GM21390 (cell line): Measurements from ENCODE around the gene IMP3.
A peak's percentile ranks its signal among the peaks of the same experiment; 100 is the strongest.

ENCODE experiments used
- ATAC-seq: cut with Tn5 transposase; IDR thresholded peaks from one replicate; pipeline ENCODE4 v1.9.1; 2021; ENCODE audit not compliant: unreplicated experiment

IMP3 gene

DNA sequence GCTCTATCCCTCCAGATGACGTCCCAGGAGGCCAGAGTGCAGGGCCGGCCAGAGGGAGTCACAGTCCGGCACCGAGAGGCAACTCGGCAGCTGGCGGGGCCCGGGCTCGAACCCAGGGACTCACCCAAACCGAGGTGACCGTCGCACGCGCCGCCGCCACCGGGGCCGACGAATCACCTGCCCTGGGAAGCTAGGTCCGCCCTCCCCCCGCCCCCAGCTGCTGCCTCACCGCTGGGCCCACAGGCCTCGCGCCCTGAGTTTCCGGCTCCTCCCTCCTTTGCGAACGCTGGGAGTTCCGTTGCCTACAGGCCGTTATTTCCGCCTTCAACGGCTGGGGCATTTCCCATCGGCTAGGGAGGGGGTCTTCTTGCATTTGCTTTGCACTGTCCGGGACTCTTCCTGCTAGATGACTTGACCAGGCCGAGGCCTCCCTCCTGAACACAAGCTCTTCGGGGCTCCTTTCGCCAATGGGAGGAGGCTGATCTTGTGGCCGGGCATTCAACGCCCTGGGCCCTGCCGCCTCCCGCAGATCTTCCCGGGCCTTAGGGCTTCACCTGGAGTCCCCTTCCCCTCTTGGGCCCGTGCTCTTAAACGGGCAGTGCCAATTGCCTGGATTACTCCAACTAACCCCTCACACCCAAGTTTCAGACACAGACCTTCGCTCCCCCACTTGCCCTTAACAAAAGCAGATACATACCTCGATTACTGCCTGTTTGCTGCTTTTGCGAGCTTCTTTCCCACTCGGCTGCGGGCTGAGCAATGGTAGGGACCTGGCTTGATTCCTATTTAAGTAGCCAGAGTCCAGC, 14.3 kb downstream of the IMP3 start, which contains the start of gene SNUPN:
Gene SNUPN (minus strand): TSS at position 184 of the 806 bp plus-strand sequence. CDS start 4,674 bp downstream, outside the sequence.
- ATAC-seq, result peak; percentile 81

DNA sequence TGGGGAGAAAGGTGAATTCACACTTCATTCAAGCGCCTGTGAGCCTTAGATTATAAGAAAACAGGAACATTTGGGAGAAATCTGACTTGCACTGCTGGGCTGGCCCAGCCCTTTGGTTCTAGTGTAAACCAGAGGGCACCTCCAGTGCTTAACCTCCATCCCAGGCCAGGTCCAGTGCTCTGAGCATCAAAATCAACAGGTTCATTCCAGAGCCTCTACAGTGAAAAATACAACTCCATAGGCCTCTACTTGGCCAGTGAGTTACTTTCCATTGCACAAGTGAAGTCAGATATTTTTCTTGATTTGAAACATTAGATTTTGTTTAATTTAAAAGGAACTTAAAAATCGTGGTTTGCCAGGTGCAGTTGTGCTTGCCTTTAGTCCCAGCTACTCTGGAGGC, 17.5 kb downstream of the IMP3 start:
- no peak for ATAC-seq

DNA sequence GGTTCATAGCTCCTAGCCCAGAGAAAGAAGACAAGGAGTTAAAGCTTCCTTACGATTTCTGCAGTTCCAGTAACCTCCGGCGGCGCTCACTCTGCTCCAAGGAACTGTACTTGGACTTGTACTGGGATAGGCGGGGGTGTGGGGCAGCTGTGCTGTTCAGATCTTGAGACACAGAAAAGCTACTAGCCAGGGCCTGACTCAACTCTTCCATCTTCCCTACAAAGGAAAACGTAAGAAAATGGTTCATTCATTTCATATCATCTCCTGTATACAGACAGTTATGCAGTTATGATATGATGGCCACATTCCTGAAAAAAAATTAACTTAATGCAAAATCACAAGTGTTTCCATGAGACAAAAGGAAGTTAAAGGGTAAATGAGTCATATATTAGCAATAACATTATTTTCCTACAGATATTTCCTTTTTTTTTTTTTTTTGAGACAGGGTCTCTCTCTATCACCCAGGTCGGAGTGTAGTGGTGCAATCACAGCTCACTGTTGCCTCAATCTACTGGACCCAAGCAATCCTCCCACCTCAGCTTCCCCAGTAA, 19.1 kb downstream of the IMP3 start:
- ATAC-seq, result no peak

DNA sequence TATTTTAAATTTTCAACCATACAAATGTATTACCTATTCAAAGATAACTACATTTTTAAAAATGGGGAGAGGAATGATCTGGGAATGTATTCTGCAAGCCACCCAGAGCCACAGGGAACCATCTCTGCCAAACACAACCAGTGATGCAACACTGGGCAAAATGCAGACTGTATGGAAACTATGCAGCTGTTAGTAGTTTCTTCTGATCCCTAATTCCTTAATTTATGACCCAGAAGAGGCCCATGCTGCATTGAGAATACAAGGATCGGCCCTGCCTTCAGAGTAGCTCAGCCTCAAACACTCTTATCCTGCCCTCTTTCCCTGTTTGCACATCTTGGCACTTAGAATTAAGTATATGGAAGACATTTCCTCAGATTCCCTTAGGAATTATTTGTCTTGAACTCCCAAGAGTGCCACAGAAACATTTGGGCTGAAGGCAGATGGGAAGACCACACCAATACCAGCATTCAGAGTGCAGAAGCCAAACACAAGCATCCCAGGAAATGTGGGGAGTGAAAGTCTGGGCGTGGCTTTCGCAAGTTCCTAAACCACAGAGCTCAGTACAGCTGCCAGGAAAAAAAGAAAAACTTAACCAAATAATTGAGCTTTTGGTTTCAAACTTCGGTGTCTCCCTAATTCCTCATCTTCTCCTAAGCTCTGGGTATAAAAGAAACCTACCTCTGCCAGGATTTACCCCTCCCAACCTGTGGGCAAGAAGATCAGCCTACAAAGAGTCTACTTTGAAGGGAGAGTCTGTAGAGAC, 19.8 kb downstream of the IMP3 start:
- ATAC-seq, result no peak

DNA sequence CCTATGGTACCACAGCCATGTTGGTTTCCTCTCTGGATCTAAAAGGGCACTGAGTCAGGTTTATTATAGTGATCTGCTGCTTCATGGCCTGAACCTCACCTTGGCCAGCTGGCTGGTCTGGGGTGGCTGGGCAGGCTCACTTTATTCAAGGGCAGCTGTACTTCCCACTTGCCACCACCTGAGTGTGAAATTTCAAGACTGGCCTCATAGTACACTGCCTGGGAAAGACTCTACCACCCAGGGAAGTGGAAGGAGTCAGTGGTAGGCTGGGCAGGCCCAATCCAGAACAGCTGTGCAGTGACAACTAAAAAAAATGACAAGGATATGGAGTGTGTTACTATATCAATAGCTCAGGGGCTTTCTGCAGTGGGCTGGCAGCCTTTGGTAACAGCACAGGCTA, 23.3 kb downstream of the IMP3 start:
- no peak for ATAC-seq

DNA sequence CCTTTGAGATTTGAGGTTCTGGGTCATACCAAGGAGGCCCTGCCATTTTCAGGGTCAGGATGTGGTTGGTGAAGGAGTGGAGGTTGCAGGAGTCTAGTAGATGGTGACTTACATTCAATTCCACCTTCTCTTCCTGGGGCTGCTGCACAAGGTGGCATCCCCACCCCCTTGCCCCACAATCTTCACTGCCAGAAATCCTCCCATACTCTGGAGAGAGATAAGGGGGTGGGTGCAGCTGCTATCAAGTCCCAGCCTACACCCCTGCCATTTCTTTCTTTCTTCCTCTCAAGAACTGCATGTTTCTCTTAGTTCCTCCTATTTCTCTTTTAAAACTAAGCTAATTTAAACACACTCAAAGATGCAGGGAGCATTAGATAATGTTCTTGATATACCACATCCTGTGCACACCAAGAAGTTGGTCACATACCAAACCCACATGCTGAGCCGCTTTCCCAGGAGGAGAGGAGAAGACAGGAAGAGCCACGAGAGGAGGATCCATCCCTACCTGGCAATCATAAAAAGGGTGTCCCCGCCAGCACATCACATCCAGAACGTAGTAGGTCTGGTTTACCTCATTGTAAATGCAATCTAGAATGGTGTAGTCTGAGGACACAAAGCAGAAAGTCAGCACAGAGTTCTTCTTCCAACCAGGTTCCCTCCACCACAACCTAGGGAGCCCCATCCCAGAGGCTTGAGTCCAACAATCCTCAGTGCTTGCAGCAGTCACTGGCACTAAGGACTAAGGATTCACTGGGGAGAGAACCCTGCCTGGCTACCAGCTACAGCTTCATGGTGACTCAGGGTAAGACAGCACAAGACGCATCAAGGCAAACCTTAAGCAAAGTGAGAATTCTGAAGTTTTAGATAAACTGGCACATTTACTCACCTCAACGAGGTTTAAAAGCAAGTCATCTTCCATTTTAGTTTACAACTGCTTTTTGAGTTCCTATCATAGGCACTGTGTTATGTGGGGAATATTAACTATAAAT, 33.0 kb downstream of the IMP3 start:
- no peak for ATAC-seq

DNA sequence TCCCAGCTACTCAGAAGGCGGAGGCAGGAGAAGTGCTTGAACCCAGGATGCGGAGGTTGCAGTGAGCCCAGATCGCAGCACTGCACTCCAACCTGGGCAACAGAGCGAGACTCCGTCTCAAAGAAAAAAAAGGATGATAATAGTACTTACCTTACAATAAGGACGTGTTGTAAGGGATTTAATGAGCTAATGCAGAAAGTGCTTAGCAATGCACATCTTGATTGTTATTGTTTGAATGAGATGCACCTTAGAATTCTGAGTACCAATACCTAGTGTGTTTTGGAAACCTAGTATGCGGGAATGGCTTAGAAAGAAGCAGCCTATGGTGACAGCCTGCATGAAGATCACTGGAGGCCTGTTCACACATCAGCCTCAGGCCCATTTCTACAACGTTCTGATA, 34.0 kb downstream of the IMP3 start:
- no peak for ATAC-seq

DNA sequence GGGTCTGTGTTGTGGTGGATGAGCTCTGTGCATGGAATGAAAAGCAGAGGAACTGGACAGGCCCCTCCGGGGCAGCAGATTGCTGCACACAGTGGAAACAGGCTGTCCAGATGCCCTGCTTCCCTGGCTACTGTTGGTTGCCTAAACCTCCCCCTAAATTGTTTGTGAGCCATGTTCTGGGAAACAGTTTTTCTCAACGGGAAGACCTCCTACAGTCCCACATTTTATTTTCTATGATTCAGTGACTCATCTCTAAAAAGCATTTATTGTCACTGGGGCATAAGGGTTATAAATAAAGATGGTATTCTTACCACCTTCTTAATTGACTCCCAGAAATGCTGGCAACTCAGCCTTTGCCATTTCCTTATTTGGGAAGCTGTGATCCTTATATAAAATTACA, 40.6 kb downstream of the IMP3 start:
- ATAC-seq, result no peak

DNA sequence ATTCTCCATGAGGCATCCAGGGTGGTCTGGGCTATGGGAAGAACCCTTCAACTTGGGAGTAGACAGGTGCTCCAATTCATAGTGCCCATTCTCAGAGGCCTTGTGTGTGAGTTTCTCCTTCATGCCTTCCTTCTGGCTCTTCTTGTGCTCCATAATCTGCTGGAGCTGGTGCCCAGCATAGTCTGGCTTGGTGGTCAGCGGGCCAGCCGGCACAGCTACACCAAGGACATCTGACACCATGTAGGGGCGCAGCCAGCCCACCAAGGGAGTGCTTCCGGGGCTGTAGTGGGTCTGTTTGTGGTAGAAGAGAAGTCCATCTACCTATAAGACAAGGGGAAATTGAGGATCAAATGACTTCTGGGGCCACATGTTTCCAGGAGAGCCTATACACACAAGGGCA, 41.7 kb downstream of the IMP3 start:
- ATAC-seq, result no peak

DNA sequence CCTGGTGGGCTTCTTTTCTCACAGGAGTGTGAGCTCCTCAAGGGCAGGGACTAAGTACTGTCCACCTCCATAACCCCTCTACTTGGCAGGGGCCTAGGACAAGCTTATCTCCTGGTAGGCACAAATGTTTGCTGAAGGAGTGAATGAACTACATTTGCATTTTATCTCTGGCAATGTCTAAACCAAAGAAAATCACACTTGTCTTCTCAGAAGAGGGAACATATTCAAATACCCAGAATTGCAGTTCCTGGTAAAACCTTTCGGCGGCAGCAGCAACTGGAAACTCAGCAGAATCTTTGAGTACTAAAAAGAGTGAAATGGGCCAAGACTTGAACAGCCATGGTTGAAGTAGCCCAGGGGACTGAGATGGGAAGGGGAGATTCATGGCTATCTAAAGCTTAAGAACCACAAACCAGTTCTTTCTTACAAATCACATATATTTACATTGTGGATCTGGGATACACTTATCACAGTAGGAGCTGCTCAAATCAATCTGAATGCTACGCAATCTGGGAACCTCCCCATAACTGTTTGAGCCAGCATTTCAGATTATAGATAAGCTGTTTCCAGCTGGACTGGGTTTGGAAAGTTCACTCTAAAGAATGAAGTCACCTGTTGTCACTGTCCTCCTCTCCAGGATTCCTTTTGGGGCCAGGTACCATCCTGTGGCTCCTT, 42.2 kb downstream of the IMP3 start:
- no peak for ATAC-seq

DNA sequence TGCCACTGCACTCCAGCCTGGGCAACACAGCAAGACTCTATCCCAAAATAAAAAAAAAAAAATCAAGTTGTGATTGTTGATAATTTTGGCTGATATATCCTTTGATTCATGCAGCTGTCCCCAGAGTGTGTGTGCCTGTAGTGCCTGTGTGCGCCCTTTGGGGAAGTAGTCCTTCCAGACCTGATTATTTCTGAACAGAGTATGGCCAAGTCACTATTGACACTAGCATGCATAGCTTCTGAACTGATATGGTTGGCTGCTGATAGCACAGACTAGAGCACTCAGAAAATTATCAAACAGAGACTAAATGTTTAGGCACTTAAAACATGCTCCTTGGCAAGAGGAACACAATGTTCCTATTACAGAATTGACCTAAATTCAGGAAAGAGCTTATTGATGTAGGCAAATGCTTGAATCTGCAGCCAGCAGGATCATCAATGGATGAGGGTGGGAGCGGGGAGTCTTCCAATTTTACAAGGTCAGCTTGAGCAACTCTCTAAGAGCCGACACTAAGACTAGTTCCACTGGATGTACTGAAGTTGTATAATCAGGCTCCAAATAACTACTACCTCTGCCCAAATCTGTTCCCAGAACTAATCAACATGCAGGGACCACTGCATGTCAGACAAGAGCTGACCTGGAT, 43.2 kb downstream of the IMP3 start:
- ATAC-seq, result no peak

DNA sequence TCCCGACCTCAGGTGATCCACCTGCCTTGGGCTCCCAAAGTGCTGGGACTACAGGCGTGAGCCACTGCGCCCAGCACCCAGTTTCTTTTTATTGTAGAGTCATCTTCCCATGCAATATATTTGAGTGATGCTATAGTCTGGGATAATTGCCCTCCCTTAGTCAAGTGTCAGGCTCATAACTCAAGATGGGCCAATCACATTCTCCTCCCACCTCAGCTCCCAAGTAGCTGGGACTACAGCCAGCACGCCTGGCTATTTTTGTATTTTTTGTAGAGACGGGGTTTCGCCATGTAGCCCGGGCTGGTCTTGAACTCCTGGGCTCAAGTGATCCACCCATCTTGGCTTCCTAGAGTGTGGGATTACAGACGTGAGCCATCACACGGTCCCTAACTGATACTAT, 45.7 kb downstream of the IMP3 start:
- no peak for ATAC-seq

DNA sequence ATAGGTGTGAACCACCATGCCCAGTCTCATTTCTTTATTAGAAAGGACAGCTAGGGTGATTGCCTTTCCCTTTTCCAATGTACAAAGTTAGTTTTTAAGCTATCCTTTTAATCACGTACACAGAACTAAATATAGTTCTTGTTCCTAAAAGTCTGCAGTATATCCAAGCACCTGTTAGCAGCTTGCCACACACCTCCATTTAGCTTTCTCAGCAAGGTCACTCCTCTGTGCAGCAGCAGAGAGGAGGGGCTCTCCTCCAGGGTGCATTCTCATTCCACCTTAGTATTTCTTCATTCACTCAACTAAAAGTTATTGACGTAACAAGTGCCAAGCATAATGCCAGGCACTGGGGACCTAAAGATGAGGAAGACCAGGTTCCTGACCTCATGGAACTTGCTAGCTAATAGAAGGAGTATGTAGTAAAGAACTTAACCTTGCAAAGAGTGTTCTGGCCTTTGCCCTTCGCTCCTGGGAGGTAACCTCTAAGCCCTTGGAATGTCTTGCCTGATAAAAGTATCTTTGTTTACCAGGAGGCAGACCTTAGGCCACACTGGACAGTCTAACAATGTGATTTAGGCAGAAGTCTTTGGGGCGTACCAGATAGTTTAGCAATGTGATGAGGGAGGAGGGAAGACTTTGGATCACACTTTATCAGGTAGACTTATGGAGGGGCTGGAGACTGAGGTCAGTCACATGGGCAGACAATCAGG, 48.2 kb downstream of the IMP3 start:
- ATAC-seq, result no peak

DNA sequence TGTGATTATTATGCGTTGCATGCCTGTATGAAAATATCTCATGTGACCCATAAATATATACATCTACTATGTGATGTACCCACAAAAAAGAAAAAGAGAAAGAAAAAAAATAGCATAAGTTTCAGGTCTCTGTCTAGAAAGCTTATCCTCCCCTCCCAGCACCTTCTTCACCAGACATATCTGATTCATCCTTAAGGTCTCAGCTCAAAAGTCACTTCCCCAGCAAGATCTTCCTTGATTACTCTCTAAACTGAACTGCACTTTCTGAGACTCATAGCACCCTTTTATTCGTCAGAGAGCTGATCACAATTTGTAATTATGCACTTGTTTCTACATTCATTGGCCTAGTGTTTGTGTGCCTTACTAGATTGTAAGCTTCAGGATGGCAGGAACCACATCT, 49.8 kb downstream of the IMP3 start:
- no peak for ATAC-seq
